ENCODE measurements around the gene KRT80. TPM values are rescaled to one million over a fixed set of nuclear protein-coding genes. Genes with fewer than 3 reads are reported as not detected.

Gene KRT80
- total RNA-seq, 4 donors from 2014 or later, result 78.6 to 293 (median 185) TPM

DNA sequence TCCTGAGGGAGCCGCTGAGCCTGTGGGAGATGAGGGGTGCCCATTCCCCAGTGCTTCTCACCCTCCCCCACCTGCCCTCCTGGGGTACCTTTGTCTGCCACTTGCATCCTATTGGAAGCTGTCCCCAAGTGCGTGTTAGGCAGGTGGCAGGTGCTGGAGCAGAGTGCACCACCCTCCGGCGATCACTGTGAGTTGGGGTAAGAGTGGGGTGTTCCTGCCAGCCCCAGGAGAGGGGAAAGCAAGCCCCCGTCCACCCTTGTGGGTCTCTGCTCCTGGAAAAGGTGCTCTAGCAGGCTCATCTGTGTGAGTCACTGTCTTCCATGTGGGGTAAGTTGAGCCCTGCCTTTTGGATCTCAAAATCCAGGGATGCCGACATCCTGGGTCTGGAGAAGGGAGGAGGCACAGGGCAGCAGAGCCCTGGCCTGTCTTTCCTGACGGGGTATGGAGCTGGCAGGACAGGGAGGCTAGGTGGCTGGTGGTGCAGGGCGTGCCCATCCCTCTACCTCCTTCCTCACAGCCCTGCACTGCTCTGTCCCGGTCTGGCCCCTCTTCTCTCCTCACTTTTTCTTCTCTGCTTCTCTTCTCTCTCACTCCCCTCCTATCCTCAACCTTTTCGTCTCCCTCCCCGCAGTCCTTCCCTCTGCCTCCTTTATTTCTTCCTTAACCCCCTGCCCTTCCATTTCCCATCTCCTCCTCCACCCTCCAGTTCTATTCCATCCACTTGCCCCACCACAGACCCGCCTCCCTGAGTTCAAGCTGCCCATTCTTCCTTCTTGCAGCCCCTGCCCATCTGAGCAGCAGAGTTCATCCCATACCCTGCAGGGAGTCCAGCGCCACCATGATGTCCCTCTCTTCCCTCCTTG, 21.1 kb upstream of the KRT80 start:
- TF ChIP-seq POLR2AphosphoS5 (IDR thresholded peaks at IDR 0.05) (no peak), CTCF (IDR thresholded peaks at IDR 0.05) (no peak), EP300 (IDR thresholded peaks at IDR 0.05) (no peak), POLR2A (IDR thresholded peaks at IDR 0.05) (no peak)
- WGBS, result 81% methylated on average over 13 of the region's 13 CpGs
- H3K4me3 ChIP-seq, result no peak overlapping the region
- H3K4me1 ChIP-seq, result peaks cover 73% of the 10 kb centered on the region
- H3K27ac ChIP-seq, result no peak overlapping the region
- no peaks in the 10 kb centered on the region for H3K27me3 ChIP-seq
- no peaks in the 10 kb centered on the region for H3K9me3 ChIP-seq
- peak in 1 of 2 donors; percentile 66 for DNase-seq (ENCODE audit: low spot score in 2 of 2)
- H3K36me3 ChIP-seq, result no peaks in the 10 kb centered on the region

GRCh38 chr12:52211716-52212585, 20.1 kb upstream of the KRT80 start:
- Histone ChIP-seq H3K4me3 (no peak overlapping the region), H3K9me3 (no peaks in the 10 kb centered on the region), H3K27me3 (no peaks in the 10 kb centered on the region), H3K27ac (no peak overlapping the region), H3K4me1 (peaks cover 73% of the 10 kb centered on the region), H3K36me3 (no peaks in the 10 kb centered on the region)
- DNase-seq (ENCODE audit: low spot score in 2 of 2), result peak in 1 of 2 donors; percentile 60
- 82% methylated on average over 7 of the region's 13 CpGs for WGBS
- TF ChIP-seq EP300 (IDR thresholded peaks at IDR 0.05) (no peak), POLR2AphosphoS5 (IDR thresholded peaks at IDR 0.05) (no peak), CTCF (IDR thresholded peaks at IDR 0.05) (no peak), POLR2A (IDR thresholded peaks at IDR 0.05) (no peak)

DNA sequence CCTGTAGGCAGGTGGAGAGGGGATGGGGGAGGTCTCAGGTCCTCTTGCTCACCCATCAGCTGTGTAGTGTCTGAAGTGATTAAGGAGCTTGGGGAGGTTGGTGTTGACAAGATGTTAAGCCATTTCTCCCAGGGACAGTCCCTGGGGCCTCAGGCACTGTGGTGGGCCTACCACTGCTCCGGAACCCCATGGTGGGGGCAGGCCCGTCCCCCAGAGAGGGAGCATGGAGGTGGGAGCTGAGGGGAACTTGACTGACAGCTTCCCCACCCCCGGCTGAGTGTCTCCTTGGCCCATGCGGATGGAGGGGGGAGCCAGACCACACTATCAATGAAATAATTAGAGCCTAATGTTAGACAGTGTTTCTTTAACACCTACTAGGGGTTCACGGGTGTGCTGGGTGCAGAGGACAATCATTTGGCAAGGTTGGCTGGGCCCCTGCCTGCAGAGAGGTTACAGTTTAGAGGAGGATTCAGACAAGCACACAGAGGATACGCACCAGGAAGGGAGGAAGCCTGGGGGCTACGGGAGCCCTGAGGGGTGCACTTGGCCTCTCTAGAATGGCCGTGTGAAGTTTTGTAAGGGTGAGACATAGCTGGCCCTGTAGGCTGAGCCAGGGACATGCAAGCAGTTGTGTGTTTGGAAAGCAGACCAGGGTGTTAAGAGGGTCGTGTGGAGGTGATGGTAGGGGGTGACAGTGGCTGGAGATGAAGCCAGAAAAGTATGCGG, 19.3 kb upstream of the KRT80 start:
- no peaks in the 10 kb centered on the region for H3K27me3 ChIP-seq
- peak overlapping the region; percentile 47 for H3K27ac ChIP-seq
- 76% methylated on average over 10 of the region's 10 CpGs for WGBS
- H3K9me3 ChIP-seq, result no peaks in the 10 kb centered on the region
- no peak for TF ChIP-seq EP300 (IDR thresholded peaks at IDR 0.05)
- TF ChIP-seq POLR2A (IDR thresholded peaks at IDR 0.05), result no peak
- no peak for TF ChIP-seq POLR2AphosphoS5 (IDR thresholded peaks at IDR 0.05)
- H3K4me1 ChIP-seq, result peaks cover 72% of the 10 kb centered on the region
- no peak overlapping the region for H3K4me3 ChIP-seq
- DNase-seq (ENCODE audit: low spot score in 2 of 2), result peak in 1 of 2 donors; percentile 67
- H3K36me3 ChIP-seq, result no peaks in the 10 kb centered on the region

GRCh38 chr12:52210186-52210924, 18.5 kb upstream of the KRT80 start:
- Histone ChIP-seq H3K9me3 (no peaks in the 10 kb centered on the region), H3K4me1 (peaks cover 72% of the 10 kb centered on the region), H3K27ac (peak overlapping the region; percentile 42), H3K4me3 (no peak overlapping the region), H3K36me3 (no peaks in the 10 kb centered on the region), H3K27me3 (no peaks in the 10 kb centered on the region)
- peak in 1 of 2 donors; percentile 89 for DNase-seq (ENCODE audit: low spot score in 2 of 2)
- WGBS, result 55% methylated on average over 7 of the region's 7 CpGs
- peak in 1 of 3 donors; percentile 23 for TF ChIP-seq POLR2AphosphoS5 (IDR thresholded peaks at IDR 0.05)
- TF ChIP-seq CTCF (IDR thresholded peaks at IDR 0.05), result no peak

DNA sequence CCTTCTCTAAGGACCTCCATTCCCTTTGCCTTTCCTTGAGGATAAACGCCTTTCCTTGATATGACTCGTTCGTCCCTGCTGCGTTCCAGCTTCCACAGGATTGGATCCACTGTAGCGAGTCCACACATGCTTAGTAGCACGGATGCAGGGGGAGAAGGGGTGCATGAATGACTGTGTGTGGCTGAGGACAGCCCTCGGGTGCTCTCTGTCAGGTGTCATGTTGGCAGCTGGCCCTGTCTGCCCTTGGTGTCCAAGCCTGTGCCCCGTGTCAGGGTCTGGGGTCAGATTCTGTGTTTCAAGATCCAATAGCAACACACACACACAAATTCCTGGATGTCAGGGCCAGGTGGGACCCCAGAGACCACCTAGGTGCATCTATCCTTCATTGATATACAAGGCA, 17.5 kb upstream of the KRT80 start:
- 69% methylated on average over 8 of the region's 8 CpGs for WGBS
- TF ChIP-seq CTCF (IDR thresholded peaks at IDR 0.05) (no peak), POLR2AphosphoS5 (IDR thresholded peaks at IDR 0.05) (peak in 1 of 3 donors; percentile 42), EP300 (IDR thresholded peaks at IDR 0.05) (no peak)
- H3K36me3 ChIP-seq, result no peaks in the 10 kb centered on the region
- H3K9me3 ChIP-seq, result no peaks in the 10 kb centered on the region
- H3K4me3 ChIP-seq, result no peak overlapping the region
- H3K27me3 ChIP-seq, result no peaks in the 10 kb centered on the region
- H3K27ac ChIP-seq, result peak overlapping the region; percentile 42
- H3K4me1 ChIP-seq, result peaks cover 77% of the 10 kb centered on the region
- DNase-seq (ENCODE audit: low spot score in 2 of 2), result peak in 1 of 2 donors; percentile 72

Data from suprapubic skin (tissue), 4 donors.